SK-N-SH (cell line): ENCODE data around the gene CRYGD. TPM values are rescaled to one million over a fixed set of nuclear protein-coding genes. Genes with fewer than 3 reads are reported as not detected.

ENCODE experiments used
- CTCF ChIA-PET: fragments of 300-600, 350-600 bp; formaldehyde crosslinking; extraction: SDS; loops from one replicate; lab custom pipeline; 2021; lab: Yijun Ruan, JAX
- POLR2A ChIA-PET: fragments of 350-600 bp; sonication (Branson Sonifier 250); formaldehyde crosslinking; extraction: SDS; loops from one replicate; lab custom pipeline; 2020; ENCODE audit warnings: antibody characterized with exemption, inconsistent platforms; lab: Yijun Ruan, JAX
- DNase-seq: peaks from one replicate; pipeline ENCODE4 v3.0.0; 2012
- H2AFZ ChIP-seq: fragments of 200-600 bp; sonication (generic); 2 replicates; pipeline ENCODE4 v1.8.1; 2016; ENCODE audit warnings: antibody characterized with exemption, mild to moderate bottlenecking, low read depth
- H3F3A ChIP-seq: fragments of 200-600 bp; sonication (generic); replicated peaks from 2 replicates; pipeline ENCODE3; 2016; ENCODE audit warnings: antibody characterized with exemption, mild to moderate bottlenecking; ENCODE audit not compliant: insufficient read depth
- H3K27ac ChIP-seq, 2 experiments: fragments of 200-500 bp in 1 of 2; fragments of 200-600 bp in 1 of 2; sonication (Bioruptor generic) in 1 of 2; sonication (generic), shearing (Covaris generic) in 1 of 2; 2 replicates each; pipeline versions ENCODE4 v1.5.1 to v1.6.1; 2014 to 2016; ENCODE audit warnings: low read depth in 2 of 2, inconsistent platforms in 1 of 2, low read length in 1 of 2, mild to moderate bottlenecking in 1 of 2, mixed read lengths in 1 of 2
- H3K27me3 ChIP-seq: fragments of 200-600 bp; sonication (generic), shearing (Covaris generic); 2 replicates; pipeline ENCODE4 v1.6.1; 2016; ENCODE audit warnings: mixed run types; ENCODE audit not compliant: insufficient read depth
- H3K36me3 ChIP-seq, 2 experiments: fragments of 200-500 bp in 1 of 2; fragments of 200-600 bp in 1 of 2; sonication (Bioruptor generic) in 1 of 2; sonication (generic) in 1 of 2; replicated peaks in 1 of 2; 2 replicates each; pipeline versions ENCODE3 to v1.5.1; 2014 to 2016; ENCODE audit warnings: low read length in 1 of 2, mild to moderate bottlenecking in 1 of 2; ENCODE audit not compliant: insufficient read depth in 2 of 2, control insufficient read depth in 1 of 2
- H3K4me1 ChIP-seq, 2 experiments: fragments of 200-500 bp in 1 of 2; fragments of 200-600 bp in 1 of 2; sonication (Bioruptor generic) in 1 of 2; sonication (generic), shearing (Covaris generic) in 1 of 2; 2 replicates each; pipeline versions ENCODE4 v1.5.1 to v1.6.1; 2014 to 2016; ENCODE audit warnings: low read depth in 1 of 2, low read length in 1 of 2, mixed run types in 1 of 2; ENCODE audit not compliant: insufficient read depth in 2 of 2, control insufficient read depth in 1 of 2
- H3K4me2 ChIP-seq: fragments of 200-600 bp; sonication (generic), shearing (Covaris generic); 2 replicates; pipeline ENCODE4 v1.6.1; 2017; ENCODE audit warnings: mixed run types
- H3K4me3 ChIP-seq, 2 experiments: fragments of 200-500 bp in 1 of 2; fragments of 200-600 bp in 1 of 2; sonication (Bioruptor generic) in 1 of 2; sonication (generic), shearing (Covaris generic) in 1 of 2; 2 replicates each; pipeline versions ENCODE4 v1.5.1 to v1.8.1; 2014 to 2016; ENCODE audit warnings: low read depth in 2 of 2, inconsistent platforms in 1 of 2, low read length in 1 of 2, mild to moderate bottlenecking in 1 of 2, mixed read lengths in 1 of 2, moderate library complexity in 1 of 2
- H3K79me2 ChIP-seq: fragments of 200-600 bp; sonication (generic); 2 replicates; pipeline ENCODE4 v1.8.1; 2017; ENCODE audit warnings: mild to moderate bottlenecking; ENCODE audit not compliant: insufficient read depth
- H3K9ac ChIP-seq: fragments of 200-600 bp; sonication (generic); 2 replicates; pipeline ENCODE4 v1.6.1; 2017; ENCODE audit warnings: mixed run types
- H3K9me2 ChIP-seq: fragments of 200-600 bp; sonication (generic); 2 replicates; pipeline ENCODE4 v1.6.1; 2017; ENCODE audit warnings: mixed run types
- H3K9me3 ChIP-seq: fragments of 200-600 bp; sonication (generic); 2 replicates; pipeline ENCODE4 v1.6.1; 2017; ENCODE audit warnings: mixed run types, mild to moderate bottlenecking, moderate library complexity
- H4K20me1 ChIP-seq: fragments of 200-600 bp; sonication (generic); 2 replicates; pipeline ENCODE4 v1.6.1; 2017; ENCODE audit warnings: mild to moderate bottlenecking, mixed run types; ENCODE audit not compliant: insufficient read depth
- ELF1 ChIP-seq: IDR thresholded peaks from 2 replicates; pipeline ENCODE4 v1.4.0; 2012
- EP300 ChIP-seq, 2 experiments: IDR thresholded peaks; 2 replicates each; pipeline versions ENCODE4 v1.4.0 to v1.6.1; 2012; ENCODE audit warnings: borderline replicate concordance in 1 of 2, low read depth in 1 of 2, low read length in 1 of 2
- MXI1 ChIP-seq: IDR thresholded peaks from 2 replicates; pipeline ENCODE4 v1.6.1; 2012; ENCODE audit warnings: mild to moderate bottlenecking, low read depth, low read length, improper control_type of control experiment
- NFIC ChIP-seq: IDR thresholded peaks from 2 replicates; pipeline ENCODE4 v1.4.0; 2012; ENCODE audit warnings: borderline replicate concordance
- NRF1 ChIP-seq: IDR thresholded peaks from 2 replicates; pipeline ENCODE4 v1.6.1; 2012; ENCODE audit warnings: low read depth, mild to moderate bottlenecking, low read length
- POLR2AphosphoS5 ChIP-seq: IDR thresholded peaks from 2 replicates; pipeline ENCODE4 v1.6.1; 2012; ENCODE audit warnings: low read depth, low read length
- SMC3 ChIP-seq: IDR thresholded peaks from 2 replicates; pipeline ENCODE4 v1.6.1; 2012; ENCODE audit warnings: low read depth, low read length, improper control_type of control experiment
- TAF1 ChIP-seq: IDR thresholded peaks from 2 replicates; pipeline ENCODE4 v1.6.1; 2012; ENCODE audit warnings: low read depth, mild to moderate bottlenecking, low read length, moderate library complexity, borderline replicate concordance
- WGBS: methylation state at CpG from one replicate; pipeline ENCODE4 v1.1.6; 2017; ENCODE audit warnings: low lambda C conversion rate; 5-methylcytosine and 5-hydroxymethylcytosine counted together
- polyA plus RNA-seq, 3 experiments: library from polyadenylated mRNA; depleted of rRNA; stranded (reverse); fragments of >200 nt; gene quantifications; 2 replicates each; pipeline ENCODE4 v1.2.3, GENCODE V29; 2012
- TF ChIP-seq, protein P1 (sequence below): IDR thresholded peaks from 2 replicates; pipeline ENCODE4; 2012

CRYGD gene
- polyA plus RNA-seq, 1 of the 3 experiments (the other 2 are of a cell fraction): not detected

DNA sequence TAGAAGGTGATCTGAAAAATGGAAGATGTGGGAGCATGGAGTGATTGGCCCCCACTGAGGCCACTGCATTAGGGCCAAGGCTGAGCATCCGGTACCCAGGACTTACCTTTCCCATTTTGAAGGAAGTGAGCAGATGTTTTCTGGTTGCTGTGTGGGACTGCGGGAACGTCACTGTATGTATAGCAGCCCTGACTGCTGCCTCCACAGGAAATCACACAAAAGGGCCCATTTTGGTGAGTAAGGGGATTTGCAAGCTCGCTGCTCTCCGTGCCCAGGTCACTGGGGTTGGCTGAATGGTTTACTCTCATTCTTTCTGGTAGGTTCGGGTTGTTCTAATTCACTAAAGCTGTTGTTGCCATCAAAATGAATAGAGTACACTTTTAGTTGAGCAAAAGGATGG, 21.7 kb upstream of the CRYGD start, which contains the start of gene CRYGB:
Gene CRYGB, minus strand, starts transcription at position 153 of the 400 bp plus-strand sequence. Its CDS starts 38 bp downstream, at position 115.
- no peaks in the 10 kb centered on the region for H3F3A ChIP-seq
- no peak within 1 kb of the TSS for H3K4me2 ChIP-seq
- CTCF ChIA-PET: no interaction called here
- peaks cover 6 to 8% of the 10 kb centered on the region in 2 experiments; a peak in 3 of 4 replicates for H3K4me1 ChIP-seq
- no peak for TF ChIP-seq TAF1
- TF ChIP-seq, all 33 proteins: peak for 0
- Histone ChIP-seq H3K9ac (no peak within 1 kb of the TSS), H3K79me2 (no peaks in the 10 kb centered on the region), H3K9me2 (no peaks in the 10 kb centered on the region), H3K27ac (no peak within 1 kb of the TSS), H4K20me1 (no peaks in the 10 kb centered on the region), H3K4me3 (no peak within 1 kb of the TSS), H2AFZ (no peak within 1 kb of the TSS), H3K9me3 (no peaks in the 10 kb centered on the region), H3K36me3 (no peaks in the 10 kb centered on the region), H3K27me3 (no peaks in the 10 kb centered on the region)
- POLR2A ChIA-PET: no interaction called here
- WGBS: 88% methylated on average over 3 of the region's 6 CpGs
- no peak for DNase-seq

DNA sequence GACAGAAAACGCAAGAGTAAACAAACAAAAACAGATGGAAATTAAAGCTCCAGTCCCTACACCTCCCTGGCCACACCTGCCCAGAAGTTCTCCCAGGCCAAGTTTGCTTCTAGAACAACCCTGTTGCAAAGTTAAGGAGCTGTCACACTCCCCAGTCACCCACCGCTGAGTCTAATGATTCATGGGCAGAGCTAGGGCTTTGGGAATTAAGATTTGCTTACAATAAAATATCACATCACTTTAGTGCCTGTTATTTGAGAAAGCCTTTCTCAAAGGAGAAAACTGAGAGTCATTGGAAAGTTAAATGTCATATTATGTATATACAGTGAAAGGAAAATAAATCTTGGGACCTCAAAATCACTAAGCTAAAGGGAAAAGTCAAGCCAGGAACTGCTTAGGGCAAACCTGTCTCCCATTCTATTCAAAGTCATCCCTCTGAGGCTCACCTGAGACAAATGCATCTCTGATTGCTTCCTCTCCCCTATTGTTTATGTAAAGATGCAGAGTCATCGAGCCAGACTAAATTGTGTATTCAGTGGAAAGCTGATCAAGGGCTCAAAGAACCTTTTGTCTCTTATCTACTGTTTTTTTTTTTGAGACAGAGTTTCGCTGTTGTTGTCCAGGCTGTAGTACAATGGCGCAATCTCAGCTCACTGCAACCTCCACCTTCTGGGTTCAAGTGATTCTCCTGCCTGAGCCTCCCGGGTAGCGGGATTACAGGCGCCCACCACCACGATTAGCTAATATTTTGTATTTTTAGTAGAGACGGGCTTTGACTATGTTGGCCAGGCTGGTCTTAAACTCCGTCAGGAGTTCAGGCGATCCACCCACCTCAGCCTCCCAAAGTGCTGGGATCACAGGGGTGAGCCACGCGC, 18.8 kb upstream of the CRYGD start:
- no peaks in the 10 kb centered on the region for H3F3A ChIP-seq
- H3K79me2 ChIP-seq: no peaks in the 10 kb centered on the region
- no peaks in the 10 kb centered on the region for H3K9me2 ChIP-seq
- no peak overlapping the region for H3K9ac ChIP-seq
- no peak for DNase-seq
- no peaks in the 10 kb centered on the region for H3K27me3 ChIP-seq
- peak overlapping the region; percentile 28; the same call in 1 of the 2 replicates for H3K4me2 ChIP-seq
- WGBS: 80% methylated on average over 14 of the region's 14 CpGs
- ChIA-PET POLR2A (no interaction called here), CTCF (interaction anchor here (0.6 to 3.0 kb wide), 6 partner anchors 12 to 148 kb away, joined by 3 to 22 read pairs (median 3); partner anchors contain the start of gene IDH1)
- H3K4me3 ChIP-seq: no peak overlapping the region
- H2AFZ ChIP-seq: 0 out of 2 replicates have a peak overlapping the region, but pooled peaks have one; percentile 41
- TF ChIP-seq SMC3 (no peak), MXI1 (no peak), EP300 (IDR thresholded peaks at IDR 0.05; ENCODE audit: borderline replicate concordance in 1 of 2, low read depth in 1 of 2, low read length in 1 of 2) (no peak), ELF1 (no peak), NRF1 (no peak), POLR2AphosphoS5 (no peak), NFIC (no peak)
- TF ChIP-seq, protein P1, sequence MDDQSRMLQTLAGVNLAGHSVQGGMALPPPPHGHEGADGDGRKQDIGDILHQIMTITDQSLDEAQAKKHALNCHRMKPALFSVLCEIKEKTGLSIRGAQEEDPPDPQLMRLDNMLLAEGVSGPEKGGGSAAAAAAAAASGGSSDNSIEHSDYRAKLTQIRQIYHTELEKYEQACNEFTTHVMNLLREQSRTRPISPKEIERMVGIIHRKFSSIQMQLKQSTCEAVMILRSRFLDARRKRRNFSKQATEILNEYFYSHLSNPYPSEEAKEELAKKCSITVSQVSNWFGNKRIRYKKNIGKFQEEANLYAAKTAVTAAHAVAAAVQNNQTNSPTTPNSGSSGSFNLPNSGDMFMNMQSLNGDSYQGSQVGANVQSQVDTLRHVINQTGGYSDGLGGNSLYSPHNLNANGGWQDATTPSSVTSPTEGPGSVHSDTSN: no peak
- no peaks in the 10 kb centered on the region for H3K36me3 ChIP-seq
- no peaks in the 10 kb centered on the region for H4K20me1 ChIP-seq
- no peaks in the 10 kb centered on the region for H3K9me3 ChIP-seq
- H3K27ac ChIP-seq: peak overlapping the region in 1 of 2 experiments; percentile 81; a peak in 2 of 4 replicates
- H3K4me1 ChIP-seq: peaks cover 6 to 8% of the 10 kb centered on the region in 2 experiments; a peak in 3 of 4 replicates
